SH-SY5Y (cell line): ENCODE data around the gene UCHL1.

ENCODE experiments used
- GATA2 ChIP-seq: IDR thresholded peaks from 2 replicates; pipeline ENCODE4 v1.6.1; 2011; ENCODE audit warnings: mild to moderate bottlenecking, low read depth, low read length
- GATA3 ChIP-seq: IDR thresholded peaks from 2 replicates; pipeline ENCODE4 v1.6.1; 2011; ENCODE audit warnings: low read depth, mild to moderate bottlenecking, low read length, moderate library complexity

- no peak for TF ChIP-seq GATA3
- no peak for TF ChIP-seq GATA2
Observed at GRCh38 chr4:41211951-41212615, 44.6 kb upstream of the UCHL1 start.
